Uterus (tissue), 2 donors: Measurements from ENCODE around the gene MAP3K5.

ENCODE experiments used
- POLR2A ChIP-seq, 2 donors: fragments of 450-650 bp; IDR thresholded peaks; one replicate each; pipeline ENCODE4 v1.6.1; 2016; ENCODE audit warnings: antibody characterized with exemption in 2 of 2, mild to moderate bottlenecking in 1 of 2, moderate library complexity in 1 of 2
- TF ChIP-seq, protein P1 (sequence below), 4 experiments: fragments of 200-600 bp in 2 of 4; fragments of 450-650 bp in 2 of 4; sonication (generic) in 2 of 4; IDR thresholded peaks; one replicate each; pipeline ENCODE4 v1.5.1; 2016 to 2019; ENCODE audit warnings: antibody characterized with exemption in 4 of 4, mild to moderate bottlenecking in 2 of 4, moderate library complexity in 1 of 4

DNA sequence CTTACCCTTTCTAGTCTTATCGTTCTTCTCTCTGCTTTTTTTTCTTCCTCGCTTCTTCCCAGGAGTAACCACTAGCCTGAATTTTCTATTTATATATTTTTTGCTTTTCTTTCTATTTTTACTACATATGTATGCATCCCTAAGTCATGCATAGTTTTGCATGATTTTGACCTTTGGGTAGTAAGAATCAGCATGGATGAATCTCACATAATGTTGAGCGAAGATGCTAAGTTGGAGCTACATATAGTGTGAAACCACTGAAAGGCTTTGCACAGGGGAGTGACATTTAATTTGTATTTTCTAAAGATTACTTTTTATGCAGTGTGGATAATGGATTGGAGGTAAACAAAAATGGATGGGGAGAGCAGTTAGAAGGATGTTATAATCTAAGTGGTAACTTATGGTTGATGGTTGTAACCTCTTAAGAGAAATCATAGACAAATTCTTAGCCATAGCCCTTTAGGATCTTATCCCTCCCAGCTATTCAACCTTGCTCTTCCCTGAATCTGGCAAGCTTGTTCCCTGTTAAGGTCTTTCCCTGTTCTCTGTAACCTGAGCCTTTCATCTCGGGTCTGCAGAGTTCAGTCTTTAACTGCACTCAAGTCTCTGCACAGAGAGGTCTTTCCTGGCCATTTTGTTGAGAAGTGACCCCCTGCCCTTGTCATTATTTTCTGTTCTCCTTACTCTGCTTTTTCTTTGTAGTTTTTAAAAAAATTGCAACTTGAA is 48.2 kb upstream of the MAP3K5 start:
- TF ChIP-seq, protein P1, sequence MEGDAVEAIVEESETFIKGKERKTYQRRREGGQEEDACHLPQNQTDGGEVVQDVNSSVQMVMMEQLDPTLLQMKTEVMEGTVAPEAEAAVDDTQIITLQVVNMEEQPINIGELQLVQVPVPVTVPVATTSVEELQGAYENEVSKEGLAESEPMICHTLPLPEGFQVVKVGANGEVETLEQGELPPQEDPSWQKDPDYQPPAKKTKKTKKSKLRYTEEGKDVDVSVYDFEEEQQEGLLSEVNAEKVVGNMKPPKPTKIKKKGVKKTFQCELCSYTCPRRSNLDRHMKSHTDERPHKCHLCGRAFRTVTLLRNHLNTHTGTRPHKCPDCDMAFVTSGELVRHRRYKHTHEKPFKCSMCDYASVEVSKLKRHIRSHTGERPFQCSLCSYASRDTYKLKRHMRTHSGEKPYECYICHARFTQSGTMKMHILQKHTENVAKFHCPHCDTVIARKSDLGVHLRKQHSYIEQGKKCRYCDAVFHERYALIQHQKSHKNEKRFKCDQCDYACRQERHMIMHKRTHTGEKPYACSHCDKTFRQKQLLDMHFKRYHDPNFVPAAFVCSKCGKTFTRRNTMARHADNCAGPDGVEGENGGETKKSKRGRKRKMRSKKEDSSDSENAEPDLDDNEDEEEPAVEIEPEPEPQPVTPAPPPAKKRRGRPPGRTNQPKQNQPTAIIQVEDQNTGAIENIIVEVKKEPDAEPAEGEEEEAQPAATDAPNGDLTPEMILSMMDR (IDR thresholded peaks at IDR 0.05) = no peak
- TF ChIP-seq POLR2A (IDR thresholded peaks at IDR 0.05) = no peak
